Neural cell (in vitro differentiated cells): ENCODE data around the gene C22orf23. TPM values are rescaled to one million over a fixed set of nuclear protein-coding genes. Genes with fewer than 3 reads are reported as not detected.

Source experiments
- H2AFZ ChIP-seq: fragments of 200-600, 300-800 bp; sonication (generic), shearing (Covaris generic); 2 replicates; pipeline ENCODE4 v1.6.0; 2014; ENCODE audit warnings: low read depth, mild to moderate bottlenecking, antibody characterized with exemption, low read length, moderate library complexity
- H3F3A ChIP-seq: fragments of 200-600 bp; shearing (Covaris generic); 2 replicates; pipeline ENCODE4 v1.6.1; 2016; ENCODE audit warnings: mild to moderate bottlenecking, moderate library complexity, mixed read lengths, antibody characterized with exemption, low read length; ENCODE audit not compliant: insufficient read depth, poor library complexity, severe bottlenecking
- H3K27ac ChIP-seq: fragments of 200-600, 300-800 bp; sonication (generic), shearing (Covaris generic); 2 replicates; pipeline ENCODE4 v1.5.1; 2014; ENCODE audit warnings: mild to moderate bottlenecking, low read length, moderate library complexity
- H3K27me3 ChIP-seq: fragments of 300-800, 200-600 bp; sonication (generic), shearing (Covaris generic); 2 replicates; pipeline ENCODE4 v1.6.0; 2014; ENCODE audit warnings: mild to moderate bottlenecking, low read depth, low read length, moderate library complexity; ENCODE audit not compliant: insufficient read depth
- H3K36me3 ChIP-seq: fragments of 300-800, 200-600 bp; sonication (generic), shearing (Covaris generic); 2 replicates; pipeline ENCODE4 v1.5.1; 2014; ENCODE audit warnings: mild to moderate bottlenecking, antibody characterized with exemption, low read length, moderate library complexity; ENCODE audit not compliant: insufficient read depth
- H3K4me2 ChIP-seq: fragments of 300-800, 200-600 bp; sonication (generic), shearing (Covaris generic); 2 replicates; pipeline ENCODE4 v1.6.0; 2014; ENCODE audit warnings: mild to moderate bottlenecking, low read length
- H3K4me3 ChIP-seq: fragments of 300-800, 200-600 bp; sonication (generic), shearing (Covaris generic); 2 replicates; pipeline ENCODE4 v1.5.1; 2014; ENCODE audit warnings: mild to moderate bottlenecking, low read length, moderate library complexity
- H3K79me2 ChIP-seq: fragments of 200-600 bp; shearing (Covaris generic); replicated peaks from 2 replicates; pipeline ENCODE4 v1.6.0; 2014; ENCODE audit warnings: mild to moderate bottlenecking, low read length, moderate library complexity; ENCODE audit not compliant: insufficient read depth
- H3K9ac ChIP-seq: fragments of 300-800, 200-600 bp; sonication (generic), shearing (Covaris generic); 2 replicates; pipeline ENCODE4 v1.6.1; 2016; ENCODE audit warnings: mild to moderate bottlenecking, low read length, mixed read lengths
- H3K9me2 ChIP-seq: fragments of 200-600 bp; shearing (Covaris generic); 2 replicates; pipeline ENCODE4 v1.6.1; 2016; ENCODE audit warnings: mild to moderate bottlenecking, low read length, mixed read lengths; ENCODE audit not compliant: insufficient read depth
- H3K9me3 ChIP-seq: fragments of 200-600, 300-800 bp; sonication (generic), shearing (Covaris generic); 2 replicates; pipeline ENCODE4 v1.6.1; 2016; ENCODE audit warnings: mild to moderate bottlenecking, mixed run types, low read length, moderate library complexity, mixed read lengths
- H4K20me1 ChIP-seq: fragments of 200-600 bp; shearing (Covaris generic); 2 replicates; pipeline ENCODE4 v1.6.1; 2016; ENCODE audit warnings: mild to moderate bottlenecking, mixed run types; ENCODE audit not compliant: insufficient read depth
- EP300 ChIP-seq: fragments of 450-650 bp; conservative IDR thresholded peaks from 2 replicates; pipeline ENCODE4 v1.6.1; 2014; ENCODE audit warnings: antibody characterized with exemption, mild to moderate bottlenecking, moderate library complexity; ENCODE audit not compliant: poor library complexity, severe bottlenecking
- EZH2 ChIP-seq: fragments of 200-600, 300-800 bp; shearing (Covaris generic), sonication (generic); IDR thresholded peaks from 2 replicates; pipeline ENCODE4 v1.6.1; 2014; ENCODE audit warnings: antibody characterized with exemption, low read length, borderline replicate concordance, mild to moderate bottlenecking; ENCODE audit not compliant: insufficient read depth, poor library complexity, severe bottlenecking
- MXI1 ChIP-seq: fragments of 450-650 bp; conservative IDR thresholded peaks from 2 replicates; pipeline ENCODE4 v1.6.1; 2014; ENCODE audit warnings: antibody characterized with exemption, mild to moderate bottlenecking; ENCODE audit not compliant: poor library complexity, severe bottlenecking
- POLR2AphosphoS5 ChIP-seq: IDR thresholded peaks from 2 replicates; pipeline ENCODE4 v1.6.1; 2012
- RAD21 ChIP-seq: fragments of 450-650 bp; conservative IDR thresholded peaks from 2 replicates; pipeline ENCODE4 v1.6.1; 2014; ENCODE audit warnings: antibody characterized with exemption, mild to moderate bottlenecking, moderate library complexity
- SMC3 ChIP-seq: fragments of 450-650 bp; conservative IDR thresholded peaks from 2 replicates; pipeline ENCODE4 v1.6.1; 2014; ENCODE audit warnings: antibody characterized with exemption, mild to moderate bottlenecking, moderate library complexity; ENCODE audit not compliant: poor library complexity
- TAF1 ChIP-seq: IDR thresholded peaks from 2 replicates; pipeline ENCODE4 v1.6.1; 2012; ENCODE audit warnings: low read depth
- polyA plus RNA-seq: library from polyadenylated mRNA; depleted of rRNA; stranded (reverse); fragments of >200 nt; gene quantifications from 2 replicates; pipeline ENCODE4 v1.2.3, GENCODE V29; 2014
- TF ChIP-seq, protein P1 (sequence below): IDR thresholded peaks from 2 replicates; pipeline ENCODE4 v1.6.1; 2012; ENCODE audit warnings: borderline replicate concordance
- TF ChIP-seq, protein P2 (sequence below): fragments of 450-650 bp; IDR thresholded peaks from 2 replicates; pipeline ENCODE4 v1.5.1; 2014; ENCODE audit warnings: antibody characterized with exemption, mild to moderate bottlenecking, moderate library complexity; ENCODE audit not compliant: poor library complexity, severe bottlenecking

Gene C22orf23
- polyA plus RNA-seq, 1 donor from 2014 or later = 1.3 TPM

DNA sequence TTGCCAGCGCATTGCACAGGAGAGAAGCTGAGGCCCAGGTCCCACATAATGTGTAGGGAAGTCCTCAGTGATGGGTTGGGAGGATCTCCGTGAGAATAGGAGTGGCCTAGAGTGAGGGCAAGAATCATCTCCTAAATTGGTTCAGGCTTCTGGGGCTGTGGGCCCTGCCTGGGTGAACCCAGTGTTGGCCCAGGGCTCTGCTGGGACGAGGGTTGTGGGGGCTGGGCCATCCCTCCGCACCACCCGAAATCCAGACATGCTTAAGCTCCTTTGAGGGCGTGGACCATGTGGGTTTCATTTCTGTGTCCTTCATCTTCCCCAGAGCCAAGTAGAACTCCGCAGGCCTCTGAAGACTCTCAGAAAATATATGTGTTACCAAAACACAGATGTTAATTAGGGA lies 43.6 kb downstream of the C22orf23 start:
- Histone ChIP-seq H3K36me3 (no peaks in the 10 kb centered on the region), H3K27ac (no peak overlapping the region), H2AFZ (no peak overlapping the region), H3K79me2 (no peaks in the 10 kb centered on the region), H4K20me1 (no peaks in the 10 kb centered on the region), H3K4me3 (no peak overlapping the region), H3K9ac (no peak overlapping the region), H3K4me2 (no peak overlapping the region), H3K27me3 (no peaks in the 10 kb centered on the region), H3K9me2 (no peaks in the 10 kb centered on the region), H3F3A (no peaks in the 10 kb centered on the region), H3K9me3 (no peaks in the 10 kb centered on the region)
- no peak for TF ChIP-seq TAF1
- TF ChIP-seq, protein P1, sequence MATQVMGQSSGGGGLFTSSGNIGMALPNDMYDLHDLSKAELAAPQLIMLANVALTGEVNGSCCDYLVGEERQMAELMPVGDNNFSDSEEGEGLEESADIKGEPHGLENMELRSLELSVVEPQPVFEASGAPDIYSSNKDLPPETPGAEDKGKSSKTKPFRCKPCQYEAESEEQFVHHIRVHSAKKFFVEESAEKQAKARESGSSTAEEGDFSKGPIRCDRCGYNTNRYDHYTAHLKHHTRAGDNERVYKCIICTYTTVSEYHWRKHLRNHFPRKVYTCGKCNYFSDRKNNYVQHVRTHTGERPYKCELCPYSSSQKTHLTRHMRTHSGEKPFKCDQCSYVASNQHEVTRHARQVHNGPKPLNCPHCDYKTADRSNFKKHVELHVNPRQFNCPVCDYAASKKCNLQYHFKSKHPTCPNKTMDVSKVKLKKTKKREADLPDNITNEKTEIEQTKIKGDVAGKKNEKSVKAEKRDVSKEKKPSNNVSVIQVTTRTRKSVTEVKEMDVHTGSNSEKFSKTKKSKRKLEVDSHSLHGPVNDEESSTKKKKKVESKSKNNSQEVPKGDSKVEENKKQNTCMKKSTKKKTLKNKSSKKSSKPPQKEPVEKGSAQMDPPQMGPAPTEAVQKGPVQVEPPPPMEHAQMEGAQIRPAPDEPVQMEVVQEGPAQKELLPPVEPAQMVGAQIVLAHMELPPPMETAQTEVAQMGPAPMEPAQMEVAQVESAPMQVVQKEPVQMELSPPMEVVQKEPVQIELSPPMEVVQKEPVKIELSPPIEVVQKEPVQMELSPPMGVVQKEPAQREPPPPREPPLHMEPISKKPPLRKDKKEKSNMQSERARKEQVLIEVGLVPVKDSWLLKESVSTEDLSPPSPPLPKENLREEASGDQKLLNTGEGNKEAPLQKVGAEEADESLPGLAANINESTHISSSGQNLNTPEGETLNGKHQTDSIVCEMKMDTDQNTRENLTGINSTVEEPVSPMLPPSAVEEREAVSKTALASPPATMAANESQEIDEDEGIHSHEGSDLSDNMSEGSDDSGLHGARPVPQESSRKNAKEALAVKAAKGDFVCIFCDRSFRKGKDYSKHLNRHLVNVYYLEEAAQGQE = no peak
- TF ChIP-seq RAD21 = no peak
- TF ChIP-seq, protein P2, sequence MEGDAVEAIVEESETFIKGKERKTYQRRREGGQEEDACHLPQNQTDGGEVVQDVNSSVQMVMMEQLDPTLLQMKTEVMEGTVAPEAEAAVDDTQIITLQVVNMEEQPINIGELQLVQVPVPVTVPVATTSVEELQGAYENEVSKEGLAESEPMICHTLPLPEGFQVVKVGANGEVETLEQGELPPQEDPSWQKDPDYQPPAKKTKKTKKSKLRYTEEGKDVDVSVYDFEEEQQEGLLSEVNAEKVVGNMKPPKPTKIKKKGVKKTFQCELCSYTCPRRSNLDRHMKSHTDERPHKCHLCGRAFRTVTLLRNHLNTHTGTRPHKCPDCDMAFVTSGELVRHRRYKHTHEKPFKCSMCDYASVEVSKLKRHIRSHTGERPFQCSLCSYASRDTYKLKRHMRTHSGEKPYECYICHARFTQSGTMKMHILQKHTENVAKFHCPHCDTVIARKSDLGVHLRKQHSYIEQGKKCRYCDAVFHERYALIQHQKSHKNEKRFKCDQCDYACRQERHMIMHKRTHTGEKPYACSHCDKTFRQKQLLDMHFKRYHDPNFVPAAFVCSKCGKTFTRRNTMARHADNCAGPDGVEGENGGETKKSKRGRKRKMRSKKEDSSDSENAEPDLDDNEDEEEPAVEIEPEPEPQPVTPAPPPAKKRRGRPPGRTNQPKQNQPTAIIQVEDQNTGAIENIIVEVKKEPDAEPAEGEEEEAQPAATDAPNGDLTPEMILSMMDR = no peak
- no peak for TF ChIP-seq MXI1
- no peak for TF ChIP-seq EP300
- TF ChIP-seq SMC3 = no peak
- no peak for TF ChIP-seq EZH2
- TF ChIP-seq POLR2AphosphoS5 = no peak

DNA sequence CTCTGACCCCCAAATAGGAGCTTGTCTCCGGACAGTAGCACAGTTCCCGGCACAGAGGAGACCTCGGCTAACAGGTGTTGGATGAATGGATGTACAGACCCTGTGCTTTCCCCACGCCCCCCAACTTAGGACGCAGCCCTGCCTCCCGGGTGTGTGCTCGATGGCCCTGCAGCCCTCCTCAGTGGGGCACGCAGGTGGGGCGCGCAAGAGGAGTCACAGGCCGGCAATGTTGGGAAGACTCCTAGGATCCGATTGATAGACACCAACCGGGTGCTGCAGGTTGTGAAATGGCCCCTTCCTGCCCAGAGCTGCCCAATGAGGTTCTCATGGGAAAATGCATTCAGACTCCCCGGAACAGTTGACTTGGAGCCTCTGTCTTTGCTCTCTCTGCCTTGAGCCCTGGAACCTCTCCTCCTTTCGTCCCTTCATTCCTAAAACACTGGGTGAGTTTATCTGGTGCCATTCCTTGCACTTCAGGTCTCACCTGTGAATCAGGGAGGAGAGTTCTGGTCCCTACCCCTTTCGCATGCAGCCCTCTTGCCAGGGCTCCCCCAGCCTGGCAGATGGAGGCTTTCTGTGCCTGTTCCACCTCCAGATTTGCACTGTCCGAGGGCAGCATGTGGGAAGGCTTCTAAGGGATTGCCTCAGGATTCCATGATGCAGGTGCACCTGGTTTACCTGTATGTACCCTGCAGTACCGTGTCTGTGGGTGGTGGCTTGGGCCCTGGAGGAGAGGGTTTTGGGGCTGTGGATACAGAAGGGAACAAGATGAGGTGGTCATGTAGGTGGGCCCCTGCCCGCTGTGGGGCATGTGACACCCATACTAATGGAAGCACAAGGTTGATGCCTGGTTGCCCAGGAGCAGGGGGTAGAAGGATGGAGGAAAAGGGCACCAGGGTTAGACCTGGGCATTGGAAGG lies 46.1 kb downstream of the C22orf23 start:
- peak overlapping the region; percentile 68 for H3K9ac ChIP-seq
- H3K27me3 ChIP-seq = no peaks in the 10 kb centered on the region
- H3F3A ChIP-seq = no peaks in the 10 kb centered on the region
- H3K27ac ChIP-seq = no peak overlapping the region
- H4K20me1 ChIP-seq = no peaks in the 10 kb centered on the region
- no peaks in the 10 kb centered on the region for H3K36me3 ChIP-seq
- no peaks in the 10 kb centered on the region for H3K79me2 ChIP-seq
- TF ChIP-seq RAD21 (no peak), EZH2 (no peak), EP300 (no peak), MXI1 (no peak), SMC3 (no peak), TAF1 (no peak), POLR2AphosphoS5 (no peak)
- TF ChIP-seq, protein P2 = no peak
- TF ChIP-seq, protein P1 = no peak
- H2AFZ ChIP-seq = no peak overlapping the region
- no peaks in the 10 kb centered on the region for H3K9me3 ChIP-seq
- peak overlapping the region; percentile 27 for H3K4me2 ChIP-seq
- H3K9me2 ChIP-seq = no peaks in the 10 kb centered on the region
- H3K4me3 ChIP-seq = peak overlapping the region; percentile 67
